HG03342 (cell line): ENCODE measurements around the gene BRI3.

Experiments
- ATAC-seq: cut with Tn5 transposase; IDR thresholded peaks from one replicate; pipeline ENCODE4 v1.9.1; 2021; ENCODE audit warnings: mild to moderate bottlenecking, moderate library complexity; ENCODE audit not compliant: unreplicated experiment

BRI3 gene

GRCh38 chr7:98280791-98281756 lies at the start of gene BRI3:
Gene BRI3 (plus strand): TSS chr7:98281686. CDS start chr7:98281796, 110 bp downstream.
- ATAC-seq: peak; percentile 72

- no peak for ATAC-seq
These were observed 49.3 kb upstream of the BRI3 start for GRCh38 chr7:98232263-98232585.

GRCh38 chr7:98232799-98233198 lies 48.7 kb upstream of the BRI3 start:
- no peak for ATAC-seq

- ATAC-seq: no peak
These were observed 48.0 kb upstream of the BRI3 start for GRCh38 chr7:98233219-98234070.

GRCh38 chr7:98234429-98235147 lies 46.9 kb upstream of the BRI3 start:
- no peak for ATAC-seq

- no peak for ATAC-seq
These were observed 45.6 kb upstream of the BRI3 start for GRCh38 chr7:98235901-98236300.

DNA sequence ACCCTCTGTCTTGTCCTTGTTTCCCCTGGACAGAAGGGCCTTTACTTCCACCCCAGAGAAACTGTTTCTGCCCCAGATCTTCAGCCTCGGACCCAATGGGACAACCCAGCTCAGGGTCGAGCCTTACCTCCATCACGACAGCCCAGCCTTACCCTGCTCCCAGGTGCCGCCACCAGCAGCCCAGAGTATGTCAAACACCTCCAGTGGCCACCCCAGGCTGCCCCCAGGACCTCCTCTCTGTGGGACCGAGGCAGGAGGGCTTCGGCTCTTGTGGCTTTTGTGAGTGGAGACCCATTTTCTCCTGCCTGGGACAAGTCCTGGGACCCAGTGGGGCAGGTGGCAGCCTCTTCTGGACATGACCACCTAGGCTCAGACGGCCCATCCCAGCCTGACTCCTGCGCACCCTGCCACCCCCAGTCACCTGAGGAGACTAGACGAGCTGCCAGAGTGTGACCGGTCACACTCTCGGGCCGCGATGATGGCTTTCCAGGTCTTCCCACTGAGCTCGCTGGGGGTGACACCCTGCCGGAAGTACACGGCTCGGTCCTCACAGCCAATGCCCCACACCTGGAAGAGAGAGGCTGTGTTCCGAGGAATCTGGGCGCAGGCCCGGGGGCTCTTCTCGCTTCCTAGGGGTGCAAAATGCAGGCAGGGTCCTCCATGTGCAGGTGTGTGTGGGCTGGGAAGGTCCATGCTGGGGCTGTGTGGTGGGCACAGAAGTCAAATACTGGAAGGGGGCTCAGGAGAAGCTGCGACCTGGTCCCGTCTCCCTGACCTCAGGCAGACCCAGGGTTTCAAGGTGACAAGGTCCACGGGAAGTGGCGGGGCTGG lies 44.9 kb upstream of the BRI3 start:
- no peak for ATAC-seq

DNA sequence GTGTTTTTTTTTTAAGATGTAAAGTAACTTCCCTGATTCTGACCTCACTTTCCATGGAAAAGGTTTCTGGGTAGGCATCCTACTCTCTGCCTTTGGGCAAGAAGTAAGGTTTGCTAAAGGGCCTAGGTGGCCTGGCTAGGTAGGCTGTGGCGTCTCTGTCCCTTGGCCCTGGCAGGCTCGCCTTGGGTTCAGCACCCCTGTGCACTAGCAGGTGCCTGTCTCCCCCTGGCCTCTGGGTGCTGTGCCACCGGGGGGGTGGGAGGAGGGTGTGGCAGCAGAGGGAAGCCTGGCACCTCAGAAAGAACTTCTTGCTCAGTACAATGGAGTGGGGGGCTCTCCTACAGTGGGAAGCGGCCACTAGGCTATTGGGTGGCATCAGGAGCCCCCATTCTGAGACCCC lies 43.4 kb upstream of the BRI3 start:
- no peak for ATAC-seq

GRCh38 chr7:98238976-98239375 lies 42.5 kb upstream of the BRI3 start:
- ATAC-seq: no peak

DNA sequence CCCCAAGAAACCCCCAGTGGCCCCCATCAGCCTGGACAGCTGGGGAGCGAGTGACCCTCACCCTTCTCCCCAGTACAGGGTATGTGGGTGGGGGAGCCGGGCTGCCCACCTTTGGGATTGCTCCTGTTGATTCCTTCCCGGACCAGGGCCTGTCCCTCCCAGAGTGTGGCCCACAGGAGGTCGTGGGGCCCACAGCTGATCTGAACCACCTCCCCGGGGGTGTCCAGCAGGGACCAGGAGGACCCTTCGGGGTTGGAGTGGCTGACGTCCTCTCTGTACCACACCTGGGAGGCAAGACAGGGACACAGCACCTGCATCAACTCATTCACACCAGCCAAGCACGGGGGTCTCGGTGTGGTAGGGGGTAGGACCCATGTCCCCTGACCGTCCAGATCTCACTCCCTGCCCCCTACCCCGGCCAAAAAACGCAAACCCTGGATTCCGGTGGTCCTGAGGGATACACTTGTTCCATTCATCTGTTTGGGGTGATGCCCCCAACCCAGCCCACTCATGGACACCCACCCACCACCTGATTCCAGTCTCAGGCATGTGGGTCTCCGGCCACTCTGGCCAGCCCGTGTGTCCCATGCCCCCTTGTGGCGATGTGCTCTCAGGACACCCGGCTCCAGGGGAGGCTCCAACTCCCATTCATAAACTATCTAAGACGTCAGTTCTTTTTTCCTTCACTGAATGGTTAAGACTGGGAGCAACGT lies 40.4 kb upstream of the BRI3 start:
- ATAC-seq: peak; percentile 71

GRCh38 chr7:98241674-98242241 lies 39.7 kb upstream of the BRI3 start:
- ATAC-seq: peak; percentile 23

- ATAC-seq: no peak
These were observed 39.1 kb upstream of the BRI3 start for GRCh38 chr7:98242342-98242741.

GRCh38 chr7:98242934-98243333 lies 38.6 kb upstream of the BRI3 start:
- no peak for ATAC-seq

GRCh38 chr7:98244871-98245270 lies 36.6 kb upstream of the BRI3 start:
- ATAC-seq: no peak

GRCh38 chr7:98248156-98248555 lies 33.3 kb upstream of the BRI3 start:
- ATAC-seq: no peak

DNA sequence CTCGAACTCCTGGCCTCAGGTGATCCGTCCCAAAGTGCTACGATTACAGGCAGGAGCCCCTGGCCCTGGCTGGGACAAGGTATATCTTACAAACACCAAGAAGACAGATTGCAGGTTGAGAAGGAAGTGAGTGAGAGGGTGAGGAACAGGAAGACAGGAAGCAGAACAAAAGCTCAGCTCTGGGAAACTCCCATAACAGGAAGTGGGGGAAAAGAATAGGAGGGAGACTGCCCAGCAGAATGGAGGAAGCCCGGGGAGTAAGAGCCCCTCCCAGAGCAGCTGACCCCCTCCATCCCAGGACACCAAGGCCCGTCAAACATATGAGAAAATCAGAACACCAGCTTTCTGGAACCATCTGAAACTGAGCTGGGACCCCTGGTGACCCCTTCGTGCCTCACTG lies 32.4 kb upstream of the BRI3 start:
- no peak for ATAC-seq

- peak; percentile 21 for ATAC-seq
These were observed 30.7 kb upstream of the BRI3 start for GRCh38 chr7:98250789-98251188.

DNA sequence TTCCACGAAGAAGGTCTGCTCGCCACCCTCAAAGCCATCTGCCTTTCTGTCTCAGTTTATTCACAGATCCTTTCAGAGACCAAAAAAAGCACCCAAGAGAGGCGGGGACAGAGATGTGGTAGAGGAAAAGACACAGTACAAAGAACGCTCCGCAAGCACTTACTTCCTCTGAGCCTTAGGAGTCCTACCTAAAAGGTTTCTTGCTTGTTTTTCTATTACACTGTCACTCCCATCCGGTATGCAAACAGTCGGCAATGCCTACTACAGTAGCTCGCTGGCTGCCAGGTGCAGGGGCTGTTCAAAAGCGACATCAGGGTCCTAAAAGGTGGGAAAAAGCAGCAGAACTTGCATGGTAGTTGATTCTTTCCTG lies 30.3 kb upstream of the BRI3 start:
- ATAC-seq: peak; percentile 20
